Hepatocyte (in vitro differentiated cells): ENCODE results near the gene GNAL. TPM values are rescaled to one million over a fixed set of nuclear protein-coding genes. Genes with fewer than 3 reads are reported as not detected.

Experiments
- DNase-seq: peaks from one replicate; pipeline ENCODE4 v3.0.0-alpha.2; 2016; ENCODE audit warnings: low spot score
- H2AFZ ChIP-seq: fragments of 200-600 bp; sonication (generic); 2 replicates; pipeline ENCODE4 v1.6.0; 2016; ENCODE audit warnings: antibody characterized with exemption, mild to moderate bottlenecking
- H3K27ac ChIP-seq: fragments of 200-600 bp; sonication (generic); 2 replicates; pipeline ENCODE4 v1.5.1; 2016; ENCODE audit warnings: mild to moderate bottlenecking
- H3K27me3 ChIP-seq: fragments of 200-600 bp; sonication (generic); 2 replicates; pipeline ENCODE4 v1.6.1; 2016
- H3K36me3 ChIP-seq: fragments of 200-600 bp; sonication (generic); replicated peaks from 2 replicates; pipeline ENCODE4 v1.5.1; 2016; ENCODE audit warnings: low read depth; ENCODE audit not compliant: insufficient read depth
- H3K4me1 ChIP-seq: fragments of 200-600 bp; sonication (generic); 2 replicates; pipeline ENCODE4 v1.5.1; 2016; ENCODE audit warnings: mild to moderate bottlenecking, moderate library complexity; ENCODE audit not compliant: insufficient read depth
- H3K4me2 ChIP-seq: fragments of 200-600 bp; sonication (generic); 2 replicates; pipeline ENCODE4 v1.6.0; 2016
- H3K4me3 ChIP-seq: fragments of 200-600 bp; sonication (generic); 2 replicates; pipeline ENCODE4 v1.5.1; 2016; ENCODE audit warnings: mild to moderate bottlenecking
- H3K79me2 ChIP-seq: fragments of 200-600 bp; sonication (generic); 2 replicates; pipeline ENCODE4 v1.6.0; 2017; ENCODE audit warnings: mild to moderate bottlenecking
- H3K9me2 ChIP-seq: fragments of 200-600 bp; sonication (generic); replicated peaks from 2 replicates; pipeline ENCODE4 v1.6.0; 2017; ENCODE audit warnings: mild to moderate bottlenecking; ENCODE audit not compliant: insufficient read depth
- H3K9me3 ChIP-seq: fragments of 200-600 bp; sonication (generic); 2 replicates; pipeline ENCODE4 v1.5.1; 2016; ENCODE audit warnings: low read depth, mild to moderate bottlenecking
- H4K20me1 ChIP-seq: fragments of 200-600 bp; sonication (generic); 2 replicates; pipeline ENCODE4 v1.6.0; 2016; ENCODE audit warnings: mild to moderate bottlenecking; ENCODE audit not compliant: insufficient read depth, poor library complexity, severe bottlenecking
- CTCF ChIP-seq: fragments of 200-600 bp; sonication (generic); IDR thresholded peaks from 2 replicates; pipeline ENCODE4 v1.5.1; 2016; ENCODE audit warnings: antibody characterized with exemption, mild to moderate bottlenecking; ENCODE audit not compliant: poor library complexity
- EZH2 ChIP-seq: fragments of 200-600 bp; sonication (generic); IDR thresholded peaks from 2 replicates; pipeline ENCODE4 v1.6.1; 2016; ENCODE audit warnings: antibody characterized with exemption, mild to moderate bottlenecking, borderline replicate concordance
- EZH2phosphoT487 ChIP-seq: fragments of 200-600 bp; sonication (generic); IDR thresholded peaks from one replicate; pipeline ENCODE4 v1.6.1; 2018; ENCODE audit warnings: antibody characterized with exemption, mild to moderate bottlenecking, low read depth, moderate library complexity; ENCODE audit not compliant: unreplicated experiment, severe bottlenecking
- WGBS: methylation state at CpG from one replicate; pipeline ENCODE4 v1.1.6; 2016; ENCODE audit warnings: low lambda C conversion rate; ENCODE audit errors: missing lambda C conversion rate; 5-methylcytosine and 5-hydroxymethylcytosine counted together
- polyA plus RNA-seq: library from polyadenylated mRNA; unstranded; fragments of >200 nt; fragmentation: Nextera tagmentation; extraction: Ambion mirVana; gene quantifications from 2 replicates; pipeline ENCODE4 v1.2.1, GENCODE V29; 2016
- total RNA-seq: library from RNA; depleted of rRNA; stranded (reverse); fragments of >200 nt; gene quantifications from 2 replicates; pipeline ENCODE4 v1.2.3, GENCODE V29; 2014

The GNAL gene
- total and polyA plus RNA-seq, 2 experiments from 2014 or later = 4.4 to 5.2 TPM

DNA sequence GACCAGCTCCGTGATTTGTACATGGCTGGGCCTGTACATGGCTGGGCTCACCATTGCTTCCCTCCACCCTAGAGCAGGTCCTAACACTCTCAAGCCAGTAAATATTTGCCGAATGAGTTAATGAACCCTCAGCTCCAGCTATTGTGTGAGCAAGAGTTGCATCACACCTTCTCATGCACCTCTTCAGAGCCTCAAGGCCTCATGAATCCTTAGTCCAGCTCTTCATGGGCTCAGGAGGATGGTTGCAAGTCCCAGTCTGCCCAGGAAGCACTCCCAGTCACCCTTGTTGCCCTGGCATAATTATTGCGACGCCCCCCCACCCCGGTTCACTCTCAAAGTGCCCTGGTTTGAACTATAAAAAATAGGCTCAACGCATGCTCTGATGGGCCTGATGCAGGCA is 30.1 kb upstream of the GNAL start:
- H3K27ac ChIP-seq = no peak overlapping the region
- no peaks in the 10 kb centered on the region for H3K9me2 ChIP-seq
- H3K27me3 ChIP-seq = peaks cover 8% of the 10 kb centered on the region
- H3K36me3 ChIP-seq = no peaks in the 10 kb centered on the region
- no peak overlapping the region for H3K4me3 ChIP-seq
- peak; percentile 29 for DNase-seq
- no peaks in the 10 kb centered on the region for H4K20me1 ChIP-seq
- no peaks in the 10 kb centered on the region for H3K4me1 ChIP-seq
- no peak overlapping the region for H2AFZ ChIP-seq
- H3K79me2 ChIP-seq = no peaks in the 10 kb centered on the region
- TF ChIP-seq EZH2 (no peak), EZH2phosphoT487 (no peak), CTCF (no peak)
- H3K4me2 ChIP-seq = no peak overlapping the region
- no peaks in the 10 kb centered on the region for H3K9me3 ChIP-seq
- 83% methylated on average over 6 of the region's 6 CpGs for WGBS

DNA sequence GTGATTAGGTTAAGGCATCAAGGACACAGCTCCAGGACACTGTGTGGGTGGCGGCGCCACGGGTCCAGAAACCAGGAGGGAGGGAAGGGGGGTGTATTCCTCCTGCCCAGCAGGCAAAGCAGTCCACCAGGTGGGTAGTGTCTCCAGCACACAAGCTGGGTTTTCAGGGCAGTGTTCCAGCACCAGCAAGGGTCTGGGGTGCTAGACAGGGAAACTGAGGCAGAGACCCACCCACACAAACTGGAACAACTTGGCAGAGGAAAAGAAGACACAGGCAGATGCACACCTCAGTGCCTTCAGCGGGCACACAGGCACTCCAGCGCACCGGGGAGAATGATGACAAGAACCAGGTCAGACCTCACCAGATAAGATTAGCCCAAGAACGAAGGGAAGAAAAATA is 28.4 kb upstream of the GNAL start:
- no peak for TF ChIP-seq CTCF
- TF ChIP-seq EZH2 = no peak
- TF ChIP-seq EZH2phosphoT487 = no peak
- no peak for DNase-seq
- no peaks in the 10 kb centered on the region for H3K36me3 ChIP-seq
- no peak overlapping the region for H3K4me2 ChIP-seq
- no peak overlapping the region for H3K27ac ChIP-seq
- 87% methylated on average over 7 of the region's 7 CpGs for WGBS
- H3K27me3 ChIP-seq = peaks cover 14% of the 10 kb centered on the region
- no peaks in the 10 kb centered on the region for H4K20me1 ChIP-seq
- H2AFZ ChIP-seq = no peak overlapping the region
- H3K9me2 ChIP-seq = no peaks in the 10 kb centered on the region
- H3K4me1 ChIP-seq = no peaks in the 10 kb centered on the region
- no peak overlapping the region for H3K4me3 ChIP-seq
- no peaks in the 10 kb centered on the region for H3K79me2 ChIP-seq
- H3K9me3 ChIP-seq = no peaks in the 10 kb centered on the region

- WGBS = 84% methylated on average over 5 of the region's 5 CpGs
- DNase-seq = no peak
- Histone ChIP-seq H3K4me3 (no peak overlapping the region), H3K36me3 (no peaks in the 10 kb centered on the region), H3K79me2 (no peaks in the 10 kb centered on the region), H3K27me3 (peaks cover 14% of the 10 kb centered on the region), H3K4me1 (no peaks in the 10 kb centered on the region), H4K20me1 (no peaks in the 10 kb centered on the region), H3K4me2 (no peak overlapping the region), H3K27ac (no peak overlapping the region), H3K9me3 (no peaks in the 10 kb centered on the region), H2AFZ (no peak overlapping the region), H3K9me2 (no peaks in the 10 kb centered on the region)
- TF ChIP-seq EZH2 = no peak
- TF ChIP-seq EZH2phosphoT487 = no peak
- no peak for TF ChIP-seq CTCF
Observed at GRCh38 chr18:11661430-11661829, 27.6 kb upstream of the GNAL start.

DNA sequence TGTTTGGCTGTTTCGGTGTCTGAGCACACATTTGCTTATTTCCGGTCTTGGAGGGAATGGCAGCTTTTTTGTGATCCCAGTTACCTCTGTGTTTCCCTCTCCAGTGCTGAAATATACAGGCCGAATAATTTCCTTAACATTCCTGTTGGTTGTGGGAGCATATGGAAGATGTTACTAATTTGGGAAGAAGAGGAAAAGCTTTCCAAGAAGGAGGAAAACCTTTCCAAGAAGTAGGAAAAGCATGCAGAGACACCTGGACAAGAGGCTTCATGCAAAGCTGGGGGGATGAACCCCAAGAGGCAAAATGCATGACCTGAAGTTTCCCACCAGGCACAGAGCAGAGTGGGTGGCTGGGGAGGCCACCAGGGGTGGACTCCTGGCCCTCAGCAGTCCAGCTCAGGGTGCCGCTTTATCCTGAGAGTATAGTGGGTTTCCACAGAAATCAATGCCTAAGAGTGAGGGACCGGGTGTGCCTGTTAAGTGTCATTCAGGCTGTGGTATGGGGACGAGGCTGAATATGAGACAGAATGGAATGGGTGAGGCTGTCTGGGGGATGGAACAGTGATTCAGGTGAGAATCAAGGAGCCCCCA is 25.5 kb upstream of the GNAL start:
- H3K27ac ChIP-seq = no peak overlapping the region
- no peaks in the 10 kb centered on the region for H4K20me1 ChIP-seq
- TF ChIP-seq EZH2 (no peak), EZH2phosphoT487 (no peak), CTCF (no peak)
- WGBS = 88% methylated on average over 6 of the region's 6 CpGs
- H3K4me1 ChIP-seq = no peaks in the 10 kb centered on the region
- H3K4me3 ChIP-seq = no peak overlapping the region
- H3K9me2 ChIP-seq = no peaks in the 10 kb centered on the region
- H3K79me2 ChIP-seq = no peaks in the 10 kb centered on the region
- H2AFZ ChIP-seq = no peak overlapping the region
- H3K4me2 ChIP-seq = no peak overlapping the region
- DNase-seq = no peak
- H3K9me3 ChIP-seq = no peaks in the 10 kb centered on the region
- no peaks in the 10 kb centered on the region for H3K36me3 ChIP-seq
- H3K27me3 ChIP-seq = peaks cover 14% of the 10 kb centered on the region
